T follicular helper cell (primary cell): ENCODE data around the gene DENND2A.
"Not testable (repeated sequence)": the region's sequence is repeated elsewhere in the genome, so short reads cannot be mapped to it uniquely, and the experiment has no call there.

Experiments used
- DNase-seq: peaks from one replicate; pipeline ENCODE4 v3.0.0-alpha.2; 2020; ENCODE audit warnings: low read depth

The DENND2A gene

GRCh38 chr7:140544388-140544826, 96.2 kb downstream of the DENND2A start:
- no peak for DNase-seq

DNA sequence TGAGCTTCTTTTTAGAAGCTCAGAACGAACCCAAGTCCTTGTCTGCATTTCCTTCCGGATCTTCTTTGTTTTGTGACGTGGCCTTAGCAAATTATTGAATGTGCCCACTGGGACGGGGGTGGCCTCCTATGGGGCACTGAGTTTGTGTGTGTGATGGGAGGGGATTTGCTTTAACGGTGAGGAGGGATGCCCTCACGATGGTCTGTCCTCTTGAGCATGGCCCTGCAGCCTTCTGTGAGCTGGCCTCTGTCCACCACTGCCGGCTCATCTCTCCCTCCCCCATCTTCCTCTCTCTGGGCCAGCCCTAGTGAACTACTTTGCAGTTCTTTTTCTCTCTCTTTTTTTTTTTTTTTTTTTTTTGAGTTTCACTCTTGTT, 98.4 kb downstream of the DENND2A start:
- no peak for DNase-seq

DNA sequence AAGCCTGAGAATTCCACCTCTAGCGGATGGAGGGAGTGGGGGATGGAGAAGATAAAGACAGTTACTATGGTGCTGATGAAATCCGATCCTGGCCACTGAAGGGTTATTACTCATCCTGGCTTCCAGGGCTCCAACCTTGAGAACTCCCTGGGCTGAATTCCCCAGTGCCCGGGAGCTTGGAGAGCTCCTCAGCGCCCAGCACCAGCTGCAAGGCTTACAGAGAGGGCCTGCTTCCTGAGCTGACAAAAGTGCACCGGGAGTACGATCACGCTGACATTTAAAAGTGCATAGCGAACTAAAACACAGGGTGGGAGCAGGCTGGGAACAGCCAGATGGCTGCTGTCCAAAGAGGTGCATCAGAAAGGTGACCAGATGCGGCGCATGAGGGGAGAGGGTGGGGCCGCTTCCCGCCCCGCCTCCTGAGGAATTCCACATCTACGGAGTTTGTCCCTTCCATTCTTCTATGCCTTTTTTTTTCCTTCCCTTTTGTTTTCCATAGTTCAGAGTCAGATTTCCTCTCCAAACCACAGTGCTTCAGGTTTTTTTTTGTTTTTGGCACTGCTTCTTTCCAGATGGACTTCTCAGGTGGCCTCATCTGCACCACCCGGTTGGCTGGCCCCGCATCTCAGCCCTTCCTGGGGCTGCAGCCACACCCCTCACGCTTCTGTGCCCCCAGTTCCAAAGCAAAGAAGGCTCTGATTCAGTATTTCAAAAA, 98.9 kb downstream of the DENND2A start:
- DNase-seq, result no peak

DNA sequence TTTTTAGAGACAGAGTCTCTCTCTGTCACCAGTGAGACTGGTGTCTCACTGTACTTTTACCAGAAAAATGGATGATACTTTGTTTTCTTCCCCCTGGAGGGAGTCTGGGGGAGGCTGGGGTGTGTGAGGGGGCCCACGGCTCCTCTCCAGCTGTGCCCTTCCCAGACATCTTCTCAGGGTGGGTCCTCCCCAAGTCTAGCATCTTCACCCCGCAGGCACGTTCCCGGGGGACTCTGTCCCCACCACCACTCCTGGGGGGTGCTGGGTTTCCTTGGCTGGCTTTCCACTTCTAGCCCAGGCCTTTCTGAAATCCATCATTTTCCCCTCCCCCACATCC, 99.5 kb downstream of the DENND2A start:
- no peak for DNase-seq

- no peak for DNase-seq
Measured at GRCh38 chr7:140540136-140540777, 100.4 kb downstream of the DENND2A start.

DNA sequence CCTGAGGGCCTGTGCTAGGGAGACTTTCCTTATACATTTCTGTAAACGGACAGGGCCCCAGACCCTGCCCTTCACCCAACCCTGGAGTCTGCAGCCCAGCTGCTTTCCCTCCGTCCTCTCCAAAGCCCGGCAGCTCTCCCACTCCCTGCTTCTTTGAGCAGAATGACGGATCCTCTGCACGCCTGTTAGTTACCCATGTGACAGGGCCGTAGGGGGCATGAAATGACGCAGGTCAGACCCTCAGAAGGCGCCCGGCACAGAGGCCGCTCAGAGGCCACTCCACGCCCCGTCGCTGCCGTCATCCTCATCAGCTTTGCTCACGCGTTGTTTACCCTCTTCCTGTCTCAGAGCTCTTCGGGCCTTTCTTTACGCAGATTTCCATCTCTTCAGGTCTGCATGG, 101.2 kb downstream of the DENND2A start:
- DNase-seq, result no peak

DNA sequence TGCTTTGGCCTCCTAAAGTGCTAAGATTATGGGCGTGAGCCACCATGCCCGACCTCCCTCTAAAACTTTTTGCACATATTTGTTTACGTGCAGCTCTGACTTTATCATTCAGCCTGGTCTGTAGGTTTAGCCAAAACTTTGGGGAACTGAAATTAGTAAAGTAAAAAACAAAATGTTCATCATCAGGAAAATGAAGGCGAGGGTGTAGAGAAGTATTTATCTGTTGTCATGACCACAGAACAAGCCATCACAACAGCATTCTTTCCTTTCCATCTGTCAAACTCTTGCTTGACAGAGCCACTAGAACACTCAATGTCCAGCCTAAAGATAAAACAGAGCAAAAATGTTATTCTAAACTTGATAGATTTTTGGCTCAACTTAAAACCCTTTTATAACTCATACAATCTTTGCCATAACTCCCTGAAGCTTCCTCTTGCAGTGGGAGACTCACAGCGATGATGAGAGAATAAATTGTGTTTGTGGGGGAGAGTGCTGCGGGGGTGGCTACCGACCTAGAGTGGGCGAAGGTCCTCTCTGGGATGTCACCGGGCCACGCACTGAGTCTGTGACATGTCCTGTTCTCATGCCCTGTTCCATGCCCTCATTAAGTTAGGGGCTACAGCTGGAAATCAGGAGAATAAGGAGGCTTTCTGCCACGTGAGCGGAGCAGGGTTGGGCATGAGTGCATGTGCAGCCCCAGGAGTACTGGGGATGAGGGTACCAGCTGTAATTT, 102.7 kb downstream of the DENND2A start:
- DNase-seq, result no peak

GRCh38 chr7:140534743-140535142, 105.9 kb downstream of the DENND2A start:
- no peak for DNase-seq

DNA sequence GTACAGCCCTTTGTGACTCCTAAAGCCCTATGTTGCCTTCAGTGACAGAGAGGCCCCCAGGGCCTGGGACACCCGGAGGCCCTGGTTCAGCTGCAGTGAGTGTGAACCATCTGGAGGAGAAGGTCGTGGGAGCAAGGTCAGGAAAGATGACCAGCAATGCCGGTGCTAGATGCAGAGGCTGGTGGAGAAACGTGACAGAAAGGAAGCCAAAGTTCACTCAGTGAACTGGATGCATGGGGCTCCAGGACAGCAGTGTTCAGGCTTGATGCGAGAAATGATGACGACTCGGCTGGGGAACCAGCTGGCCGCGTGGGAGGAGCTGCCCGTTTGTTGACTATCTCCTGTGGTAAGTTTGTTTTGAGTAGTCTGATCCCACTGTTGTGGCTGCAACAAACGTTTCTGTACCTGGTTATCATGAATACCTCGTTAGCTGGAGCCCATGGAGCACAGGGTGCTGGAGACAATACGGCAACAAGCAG, 107.2 kb downstream of the DENND2A start:
- DNase-seq, result no peak

- DNase-seq, result not testable (repeated sequence)
Measured at GRCh38 chr7:140529428-140529827, 111.2 kb downstream of the DENND2A start.

DNA sequence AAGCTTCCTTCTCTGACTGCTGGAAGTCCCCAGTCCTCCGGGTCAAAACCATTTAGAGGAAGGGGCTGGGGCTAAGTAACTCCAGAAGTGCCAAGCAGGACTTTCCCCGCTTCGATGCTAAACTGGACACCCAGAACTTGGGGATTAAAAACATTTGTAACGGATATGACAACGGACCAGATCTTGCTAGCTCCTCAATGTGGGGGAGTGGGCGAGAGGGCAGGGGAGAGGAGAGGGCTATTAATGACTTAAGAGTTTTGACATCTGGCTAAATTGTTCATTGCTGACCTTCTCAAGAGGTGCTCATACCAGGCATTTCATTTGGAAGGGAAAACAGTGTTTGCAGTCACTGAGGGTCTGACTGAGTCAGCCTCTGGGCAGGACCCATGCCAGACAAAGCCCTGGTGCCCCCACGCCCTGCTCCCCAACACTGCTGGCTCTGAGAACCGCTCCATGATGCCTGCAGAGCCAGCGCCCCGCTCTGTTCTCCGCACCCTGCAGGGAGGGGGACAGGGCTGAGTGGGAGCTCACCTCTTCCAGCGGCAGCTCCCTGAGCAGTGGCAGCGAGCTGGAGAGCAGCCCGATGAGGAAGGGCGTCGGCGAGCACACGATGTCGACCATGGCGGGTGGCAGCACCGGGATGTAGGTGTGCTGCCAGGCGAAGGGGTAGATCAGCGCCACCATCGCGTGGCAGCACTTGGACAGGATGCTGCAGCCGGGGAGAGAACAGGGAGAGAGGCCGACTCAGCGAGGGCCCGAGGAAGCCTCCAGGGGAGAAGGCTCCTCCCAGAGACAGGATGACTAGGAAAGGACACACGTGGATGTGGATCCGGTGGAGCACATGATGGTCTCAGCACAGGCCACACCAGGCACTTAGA, 113.6 kb downstream of the DENND2A start:
- DNase-seq, result no peak

- no peak for DNase-seq
Measured at GRCh38 chr7:140526214-140526613, 114.4 kb downstream of the DENND2A start.

DNA sequence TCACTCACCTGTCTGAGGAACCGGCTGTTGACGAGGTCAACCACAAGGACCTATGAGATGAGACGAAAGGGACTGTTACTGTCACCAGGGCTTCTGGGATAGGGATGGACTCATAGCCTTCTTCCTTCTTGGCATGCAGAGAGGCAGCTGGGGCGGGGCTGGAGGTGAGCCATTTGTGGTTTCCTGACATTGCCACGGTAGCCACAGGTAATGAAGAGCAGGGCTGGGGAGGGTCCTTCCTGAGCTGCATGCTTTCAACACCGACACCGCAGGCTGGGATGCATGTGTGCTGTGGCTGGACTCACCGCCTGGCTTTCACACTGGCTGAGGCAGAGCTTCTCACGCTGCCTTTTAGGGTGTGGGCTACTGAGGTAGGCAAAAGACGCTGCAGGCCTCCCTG, 114.9 kb downstream of the DENND2A start:
- no peak for DNase-seq

- DNase-seq, result no peak
Measured at GRCh38 chr7:140521421-140521820, 119.2 kb downstream of the DENND2A start.

DNA sequence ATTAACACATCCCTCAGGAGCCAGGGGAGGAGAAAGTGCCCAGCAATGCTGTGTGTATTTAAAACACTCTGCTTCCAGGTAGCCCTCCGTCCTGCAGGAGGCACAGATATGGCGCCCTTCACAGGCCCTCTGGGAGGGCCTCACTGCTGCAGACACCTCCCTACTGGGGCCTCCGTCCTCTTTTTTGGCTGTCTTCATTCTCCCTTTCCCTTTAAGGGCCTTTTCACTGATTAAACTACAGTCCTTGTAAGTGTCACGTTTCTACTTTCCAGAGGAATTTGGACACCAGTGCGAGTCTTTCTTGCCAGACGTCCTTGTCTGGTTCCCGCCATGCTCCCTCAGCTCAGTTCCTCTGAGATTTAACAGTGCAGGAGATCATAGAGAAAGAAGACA, 121.6 kb downstream of the DENND2A start:
- DNase-seq, result no peak

DNA sequence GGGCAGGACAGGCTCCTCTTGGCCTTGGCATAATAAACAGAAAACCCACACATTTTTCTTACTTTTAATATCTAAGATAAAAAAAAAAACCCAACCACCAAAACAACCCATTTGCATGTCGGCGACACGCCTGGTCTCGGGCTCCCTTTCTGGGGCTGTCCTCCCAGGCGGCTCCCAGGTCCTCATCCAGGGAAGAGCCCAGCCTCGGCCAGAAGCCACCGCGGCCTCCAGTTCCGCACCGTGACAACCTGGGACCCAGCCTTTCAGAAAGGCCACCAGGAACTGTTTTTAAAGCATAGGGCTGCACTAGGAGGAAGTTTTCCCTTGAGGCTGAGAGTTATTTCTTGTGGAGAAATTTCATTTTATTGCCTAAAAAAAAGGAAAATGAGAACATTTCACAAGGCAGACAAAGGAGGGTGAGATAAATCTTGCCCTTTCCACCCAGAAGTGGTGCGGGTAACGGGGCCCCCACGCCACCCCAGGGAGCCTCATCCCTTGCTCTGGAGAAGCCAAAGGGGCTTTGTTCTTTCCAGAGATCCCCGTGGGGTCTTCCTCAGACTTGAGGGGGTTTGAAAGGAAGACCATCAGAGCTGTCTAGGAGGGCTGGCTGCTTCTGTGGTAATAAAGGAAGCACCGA, 122.1 kb downstream of the DENND2A start:
- DNase-seq, result no peak

DNA sequence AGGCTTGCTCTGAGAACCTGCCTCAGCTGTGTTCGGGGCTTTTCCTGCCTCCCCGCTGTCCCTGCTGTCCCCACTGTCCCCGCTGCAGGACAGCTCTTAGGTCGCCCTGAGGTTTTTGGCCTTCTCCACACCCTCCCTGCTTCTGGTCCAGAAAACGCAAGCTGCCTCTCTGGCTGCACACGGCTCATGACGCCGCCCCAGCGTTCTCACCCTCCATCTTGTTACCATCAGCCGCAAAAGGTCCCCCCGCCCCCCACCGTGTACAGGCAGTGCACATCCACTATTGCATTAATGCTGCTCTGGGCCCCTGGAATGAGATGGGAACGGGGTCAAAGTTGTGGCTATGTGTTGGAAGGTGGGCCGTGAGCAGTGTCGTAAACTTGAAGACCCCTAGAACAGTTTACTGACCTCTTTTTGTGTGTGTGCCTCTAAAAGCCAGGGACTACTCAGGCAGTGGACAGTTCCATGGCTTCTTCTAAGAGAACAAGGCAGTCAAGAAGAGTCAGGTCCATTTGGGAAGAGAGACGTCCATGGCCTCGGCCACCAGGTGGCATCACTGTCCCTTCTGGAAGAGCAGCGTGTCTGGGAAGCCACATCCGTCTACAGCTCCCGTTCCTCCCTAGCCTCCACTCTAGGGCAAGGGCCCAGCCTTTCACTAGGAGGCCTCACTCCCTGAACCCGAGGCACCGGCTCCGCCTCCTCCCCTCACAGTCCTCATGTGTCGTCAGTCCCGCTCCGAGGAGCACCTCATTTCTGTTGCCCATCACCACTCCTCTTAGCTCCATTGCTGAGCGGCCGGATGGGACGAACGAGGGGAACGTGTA, 122.9 kb downstream of the DENND2A start:
- peak; percentile 38 for DNase-seq

DNA sequence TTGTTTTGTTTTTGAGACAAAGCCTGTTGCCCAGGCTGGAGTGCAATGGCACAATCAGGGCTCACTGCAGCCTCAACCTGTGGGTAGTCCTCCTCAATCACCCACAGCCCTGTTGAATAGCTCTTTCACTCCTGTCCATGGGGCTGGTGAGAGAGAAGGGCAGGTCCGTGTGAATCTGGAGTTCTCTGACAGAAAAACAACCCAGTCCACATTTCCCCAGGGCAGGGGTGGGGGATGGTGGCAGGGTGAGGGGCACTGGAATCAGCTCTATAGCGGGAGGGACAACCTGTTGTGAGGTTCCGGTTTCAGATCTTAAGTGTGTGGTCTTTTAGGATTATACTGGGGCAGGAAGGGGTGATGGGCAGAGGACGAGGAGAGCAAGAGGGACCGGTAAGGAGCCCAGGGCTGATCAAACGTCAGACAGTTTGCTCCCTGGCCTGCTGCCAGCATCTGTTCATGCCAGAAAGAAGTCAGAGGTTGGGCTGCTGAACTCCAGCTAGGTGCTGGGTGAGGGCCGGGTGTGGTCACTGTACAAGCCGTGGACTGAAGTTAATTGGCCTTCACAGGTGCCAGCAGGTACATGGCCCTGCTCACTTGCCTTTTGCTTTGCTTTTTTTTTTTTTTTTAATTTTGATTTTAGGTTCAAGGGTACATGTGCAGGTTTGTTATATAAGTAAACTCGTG, 128.2 kb downstream of the DENND2A start:
- DNase-seq, result no peak

- no peak for DNase-seq
Measured at GRCh38 chr7:140509789-140510188, 130.8 kb downstream of the DENND2A start.

DNA sequence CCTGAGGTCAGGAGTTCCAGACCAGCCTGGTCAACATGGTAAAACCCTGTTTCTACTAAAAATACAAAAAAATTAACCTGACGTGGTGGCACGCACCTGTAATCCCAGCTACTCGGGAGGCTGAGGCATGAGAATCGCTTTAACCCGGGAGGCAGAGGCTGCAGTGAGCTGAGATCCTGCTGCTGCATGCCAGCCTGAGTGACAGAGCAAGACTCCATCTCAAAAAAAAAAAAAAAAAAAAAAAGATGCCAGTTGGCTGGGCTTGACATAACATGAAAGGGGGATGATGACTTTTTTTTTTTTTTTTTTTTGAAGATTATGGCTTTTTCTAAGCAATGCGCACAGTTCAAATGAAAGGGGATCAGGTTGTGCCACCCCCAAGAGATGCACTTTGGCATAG, 133.1 kb downstream of the DENND2A start:
- not testable (repeated sequence) for DNase-seq
